Left kidney (tissue), 2 donors: ENCODE measurements around the gene FSTL1. TPM values are rescaled to one million over a fixed set of nuclear protein-coding genes. Genes with fewer than 3 reads are reported as not detected.

Source experiments
- DNase-seq: peaks from one replicate; pipeline ENCODE4 v3.0.0-alpha.2; 2013
- polyA plus RNA-seq: library from polyadenylated mRNA; unstranded; fragments of 120-200 nt; gene quantifications from one replicate; pipeline ENCODE4 v1.2.1, GENCODE V29; 2013; ENCODE audit not compliant: insufficient read length

The FSTL1 gene
- polyA plus RNA-seq, 1 donor, result 519 TPM

- no peak for DNase-seq
These were observed 19.1 kb upstream of the FSTL1 start for GRCh38 chr3:120469882-120470301.

DNA sequence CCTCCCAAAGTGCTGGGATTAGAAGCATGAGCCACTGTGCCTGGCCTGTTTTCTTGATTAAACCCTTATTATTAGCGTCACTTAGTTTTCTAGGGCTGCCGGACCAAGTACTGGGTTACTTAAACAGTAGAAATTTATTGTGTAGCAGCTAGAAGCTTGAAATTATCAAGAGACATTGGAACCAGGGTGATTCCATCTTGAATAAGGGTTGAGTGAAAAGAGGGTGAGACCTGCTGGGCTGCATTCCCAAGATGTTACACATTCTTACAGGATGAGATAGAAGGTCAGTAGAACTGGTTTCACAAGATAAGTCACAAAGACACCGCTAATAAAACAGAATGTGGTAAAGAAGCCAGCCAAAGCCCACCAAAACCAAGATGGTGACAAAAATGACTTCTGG is 18.6 kb upstream of the FSTL1 start:
- no peak for DNase-seq

GRCh38 chr3:120468635-120469295 is 18.0 kb upstream of the FSTL1 start:
- no peak for DNase-seq

DNA sequence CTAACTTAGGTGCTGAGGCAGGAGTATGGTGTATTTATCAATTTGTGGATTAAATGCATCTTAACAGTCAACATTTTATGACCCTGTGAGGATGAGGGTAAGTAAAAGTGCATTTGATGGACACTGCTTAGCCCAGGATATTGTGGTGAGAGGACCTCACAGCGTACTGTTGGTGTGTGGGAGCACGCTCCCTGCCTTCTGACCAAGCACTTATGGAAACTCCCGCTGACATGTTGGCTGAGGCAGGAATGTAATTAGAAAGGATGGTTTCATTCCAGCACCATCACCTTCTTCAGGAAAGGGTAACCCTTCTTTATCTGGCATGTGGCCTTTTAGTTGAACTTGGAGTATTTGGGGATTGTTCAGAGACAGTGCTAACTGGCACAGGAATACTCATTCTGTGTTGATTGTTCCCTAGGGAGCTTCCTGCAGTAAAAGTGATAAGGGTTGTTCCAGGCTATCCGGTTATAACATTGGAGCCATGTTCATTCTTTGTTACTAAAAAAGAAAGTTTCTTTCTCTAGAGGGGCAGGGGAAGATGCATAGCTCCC is 11.7 kb upstream of the FSTL1 start:
- no peak for DNase-seq

- no peak for DNase-seq
These were observed 10.6 kb upstream of the FSTL1 start for GRCh38 chr3:120461416-120461815.

GRCh38 chr3:120460862-120461261 is 10.1 kb upstream of the FSTL1 start:
- DNase-seq, result no peak

DNA sequence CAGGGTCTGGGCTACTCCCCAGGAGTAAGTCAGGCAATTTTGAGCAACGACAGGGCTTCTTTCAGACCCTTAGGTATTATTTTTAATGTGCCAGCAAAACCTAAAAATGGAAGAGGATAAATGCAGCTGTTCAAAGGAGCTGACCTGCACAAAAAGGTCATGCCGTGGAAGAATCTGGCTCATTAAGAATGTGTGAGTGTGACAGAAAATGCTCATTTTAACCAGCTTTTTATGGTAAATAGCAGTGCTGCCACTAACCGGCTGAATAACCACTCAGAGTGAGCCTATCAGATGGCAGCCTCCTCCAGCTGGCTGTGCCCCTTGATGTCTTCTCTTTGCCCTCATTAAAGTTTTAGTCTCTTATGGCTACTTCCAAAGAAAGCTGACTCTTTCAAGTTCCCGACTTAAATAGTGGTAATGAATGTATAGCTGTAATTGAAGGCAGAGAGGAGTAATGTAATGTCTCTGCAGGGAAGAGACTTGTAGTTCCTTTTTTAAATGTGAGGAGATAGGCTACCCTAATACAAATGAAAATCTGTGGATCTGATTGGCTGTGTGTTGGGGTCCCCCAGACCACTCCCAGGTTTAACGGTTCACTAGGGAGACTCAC is 9.5 kb upstream of the FSTL1 start:
- no peak for DNase-seq

DNA sequence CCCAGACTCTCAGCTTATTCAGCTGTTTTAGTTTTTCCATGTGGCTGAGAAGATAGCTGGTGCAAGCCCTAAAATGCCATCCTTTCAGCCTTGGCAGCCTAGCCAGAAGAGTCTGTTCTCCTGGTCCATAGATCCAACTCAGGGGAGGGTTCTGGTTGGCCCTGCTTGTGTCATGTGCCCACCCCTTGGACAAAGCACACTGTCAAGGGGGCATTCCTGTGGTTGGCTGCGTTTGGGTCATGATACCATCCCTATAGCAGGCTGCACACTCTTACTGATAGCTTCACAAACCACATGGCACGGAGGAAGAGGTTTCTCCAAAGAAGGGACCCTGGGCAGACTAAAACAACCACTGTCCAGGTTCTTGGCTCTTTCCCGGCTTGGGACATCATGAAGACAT is 8.4 kb upstream of the FSTL1 start:
- DNase-seq, result no peak

DNA sequence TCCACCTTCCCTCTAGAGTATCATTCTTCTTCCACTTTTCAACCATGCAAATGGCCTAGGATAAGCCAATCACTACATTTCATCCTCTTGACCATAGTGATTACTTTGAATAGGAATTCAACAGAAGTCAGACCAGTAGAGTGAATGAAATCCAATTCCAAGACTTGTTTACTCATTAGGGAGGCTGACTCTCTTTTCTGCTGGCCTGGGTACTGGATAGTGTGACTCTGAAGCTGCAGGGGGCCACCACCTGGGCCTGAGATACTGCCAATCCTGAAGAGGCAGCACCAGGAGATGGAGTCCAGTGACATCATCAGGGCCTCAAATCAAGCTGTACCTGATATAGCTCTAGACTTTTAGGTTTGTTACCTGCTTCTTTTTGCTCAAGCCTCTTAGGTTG is 7.0 kb upstream of the FSTL1 start:
- no peak for DNase-seq

DNA sequence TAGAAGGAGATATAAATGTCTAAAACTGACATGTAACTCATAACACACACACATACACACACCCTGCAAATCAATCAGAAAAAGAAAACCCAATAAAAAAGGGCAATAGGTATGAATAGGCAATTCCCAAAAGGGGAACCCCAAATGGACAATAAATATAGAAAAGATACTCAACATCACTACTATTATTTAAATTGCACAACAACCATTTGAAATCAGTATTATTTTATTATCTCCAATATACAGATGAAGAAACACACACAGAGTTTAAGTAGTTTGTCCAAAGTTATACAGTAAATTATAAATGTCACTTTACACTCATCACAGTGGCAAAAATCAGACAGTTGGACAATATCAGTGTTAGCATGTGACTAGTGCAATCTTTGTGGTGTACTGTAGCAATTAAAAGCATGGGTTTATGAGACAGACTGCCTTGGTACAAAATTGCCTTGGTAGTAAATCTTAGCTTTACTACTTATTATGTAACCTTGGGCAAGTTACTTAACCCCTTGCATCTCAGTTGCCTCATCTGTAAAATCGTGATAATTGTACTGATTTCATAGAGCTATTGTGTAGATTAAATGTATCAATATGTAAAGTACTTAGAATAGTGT is 3.4 kb upstream of the FSTL1 start:
- DNase-seq, result no peak

DNA sequence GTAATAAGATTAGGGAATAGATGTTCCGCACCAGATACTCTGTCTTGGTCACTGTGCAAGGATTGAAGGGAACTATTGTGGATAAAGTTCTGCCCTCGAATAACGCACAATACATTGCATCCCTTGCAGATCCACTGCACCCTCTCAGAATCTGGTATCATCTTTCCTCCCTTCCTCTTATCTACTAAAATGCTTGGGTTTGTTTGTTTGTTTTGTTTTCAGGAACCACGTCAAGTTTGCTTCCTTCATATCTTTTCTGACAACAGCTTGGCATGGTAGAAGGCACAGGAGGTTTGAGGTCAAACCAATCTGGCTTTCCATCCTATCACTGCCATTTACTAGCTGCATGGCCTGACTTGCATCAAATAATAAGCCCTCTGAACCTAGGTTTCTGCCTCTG is 2.0 kb upstream of the FSTL1 start:
- no peak for DNase-seq

- DNase-seq, result no peak
These were observed 1.0 kb upstream of the FSTL1 start for GRCh38 chr3:120451806-120452205.

DNA sequence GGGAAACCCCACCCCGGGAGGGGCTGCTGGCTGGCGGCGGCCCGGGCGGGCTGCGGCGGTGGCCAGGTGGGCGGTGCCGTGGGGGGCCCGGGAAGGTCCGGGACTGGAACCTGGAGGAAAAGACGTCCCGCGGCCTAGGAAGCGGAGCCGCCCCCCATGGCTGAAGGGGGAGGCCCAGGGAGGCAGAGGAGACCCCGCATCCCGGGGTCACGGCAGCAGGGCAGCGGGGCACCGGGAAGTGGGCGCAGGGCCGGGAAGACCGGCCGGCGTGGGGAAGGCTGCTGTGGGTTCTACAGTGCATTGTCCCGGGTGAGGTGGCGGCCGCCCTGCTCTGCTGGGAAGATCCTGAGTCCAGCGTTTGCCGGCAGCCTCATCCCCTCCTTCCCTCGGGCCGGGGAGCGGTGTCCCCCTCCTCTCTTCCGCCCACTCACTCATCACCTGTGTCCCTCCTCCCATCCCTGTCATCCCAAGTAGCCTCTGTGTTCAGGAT is 525 bp upstream of the FSTL1 start:
- DNase-seq, result peak; percentile 66

GRCh38 chr3:120449701-120450599 is 842 bp downstream of the FSTL1 start:
- DNase-seq, result peak; percentile 52

DNA sequence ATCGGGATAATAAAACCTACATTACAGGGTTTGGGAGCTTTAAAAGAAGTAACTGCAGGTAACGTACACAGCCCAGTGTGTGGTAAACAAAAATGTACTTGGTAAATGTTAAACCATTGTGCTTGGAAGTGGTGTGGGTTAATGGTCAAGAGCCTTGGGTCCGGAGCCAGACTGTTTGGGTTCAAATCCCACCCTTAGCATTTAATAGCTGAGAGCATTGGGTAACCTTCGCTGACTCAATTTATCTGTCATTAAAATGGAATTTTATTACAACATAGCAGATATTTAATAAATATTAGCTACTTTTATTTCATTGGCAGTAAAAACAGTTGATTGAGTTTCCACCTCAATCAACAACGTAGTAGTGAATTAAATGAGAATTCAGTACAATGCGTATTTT is 1.5 kb downstream of the FSTL1 start:
- no peak for DNase-seq

- no peak for DNase-seq
These were observed 2.0 kb downstream of the FSTL1 start for GRCh38 chr3:120448756-120449155.

DNA sequence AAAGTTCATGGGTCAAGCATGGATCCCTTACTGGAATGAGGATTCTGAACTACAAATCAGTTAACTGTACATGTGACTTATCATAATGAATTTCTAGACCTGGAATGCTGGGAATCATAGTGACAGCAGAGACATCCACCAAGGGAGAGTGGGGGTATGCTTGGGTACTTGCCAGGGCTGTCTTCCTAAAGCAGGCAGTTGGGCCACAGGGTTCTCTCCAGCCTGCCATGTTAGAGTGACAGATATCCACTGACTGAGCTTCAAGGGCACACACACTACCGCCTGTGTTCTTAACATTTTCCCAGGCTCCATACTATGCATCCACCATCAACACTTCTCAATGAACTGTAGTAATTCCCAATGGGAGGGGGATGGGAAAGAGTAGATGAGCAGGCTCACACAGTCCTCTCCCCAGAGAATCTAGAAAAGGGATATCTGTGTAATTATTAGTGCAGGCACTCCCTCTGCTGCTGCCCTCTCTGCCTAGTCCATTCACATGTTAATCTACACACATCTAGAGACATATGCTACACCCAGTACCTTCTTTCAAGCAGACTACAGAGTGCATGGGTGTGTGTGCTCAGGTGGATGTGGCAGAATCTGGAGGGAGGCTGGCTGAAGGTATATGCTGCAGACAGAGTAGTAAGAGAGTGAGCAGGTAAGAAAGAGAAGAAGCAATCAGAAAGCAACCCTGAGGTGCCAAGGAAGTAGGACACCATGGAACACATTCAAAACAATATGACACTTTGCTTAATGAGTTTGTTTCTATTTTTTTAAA is 3.7 kb downstream of the FSTL1 start:
- DNase-seq, result no peak

- no peak for DNase-seq
These were observed 5.1 kb downstream of the FSTL1 start for GRCh38 chr3:120445654-120446053.

- no peak for DNase-seq
These were observed 7.1 kb downstream of the FSTL1 start for GRCh38 chr3:120443626-120444123.

- no peak for DNase-seq
These were observed 7.7 kb downstream of the FSTL1 start for GRCh38 chr3:120442975-120443517.

- no peak for DNase-seq
These were observed 9.0 kb downstream of the FSTL1 start for GRCh38 chr3:120441776-120442175.
